PFSK-1 (cell line): ENCODE results near the gene INCA1.

Source experiments
- FOXP2 ChIP-seq: optimal IDR thresholded peaks from 2 replicates; pipeline ENCODE3; 2011; ENCODE audit warnings: borderline replicate concordance, control low read depth, inconsistent platforms; ENCODE audit not compliant: insufficient read depth; ENCODE audit errors: extremely low read length, extremely low read depth
- POLR2AphosphoS5 ChIP-seq: IDR thresholded peaks from 2 replicates; pipeline ENCODE4 v1.6.1; 2012; ENCODE audit warnings: low read depth, mild to moderate bottlenecking, control low read depth, low read length, moderate library complexity
- SIN3A ChIP-seq: IDR thresholded peaks from 2 replicates; pipeline ENCODE4 v1.6.1; 2012; ENCODE audit warnings: mild to moderate bottlenecking, low read length, moderate library complexity, borderline replicate concordance; ENCODE audit not compliant: insufficient read depth
- TAF1 ChIP-seq: IDR thresholded peaks from 2 replicates; pipeline ENCODE4 v1.6.1; 2012; ENCODE audit warnings: low read length, control low read depth, borderline replicate concordance; ENCODE audit not compliant: insufficient read depth
- TF ChIP-seq, protein P1 (sequence below), 2 experiments: IDR thresholded peaks; 2 replicates each; pipeline versions ENCODE4 v1.6.1 to v1.8.0; 2011 to 2012; ENCODE audit warnings: low read depth in 2 of 2, low read length in 2 of 2, control low read depth in 1 of 2, inconsistent platforms in 1 of 2, mild to moderate bottlenecking in 1 of 2, moderate library complexity in 1 of 2; ENCODE audit not compliant: insufficient read depth in 1 of 2

Gene INCA1

GRCh38 chr17:5011928-5012327 lies 14.6 kb upstream of the INCA1 start:
- TF ChIP-seq POLR2AphosphoS5 (no peak), SIN3A (no peak), FOXP2 (no peak), TAF1 (no peak)
- TF ChIP-seq, protein P1, sequence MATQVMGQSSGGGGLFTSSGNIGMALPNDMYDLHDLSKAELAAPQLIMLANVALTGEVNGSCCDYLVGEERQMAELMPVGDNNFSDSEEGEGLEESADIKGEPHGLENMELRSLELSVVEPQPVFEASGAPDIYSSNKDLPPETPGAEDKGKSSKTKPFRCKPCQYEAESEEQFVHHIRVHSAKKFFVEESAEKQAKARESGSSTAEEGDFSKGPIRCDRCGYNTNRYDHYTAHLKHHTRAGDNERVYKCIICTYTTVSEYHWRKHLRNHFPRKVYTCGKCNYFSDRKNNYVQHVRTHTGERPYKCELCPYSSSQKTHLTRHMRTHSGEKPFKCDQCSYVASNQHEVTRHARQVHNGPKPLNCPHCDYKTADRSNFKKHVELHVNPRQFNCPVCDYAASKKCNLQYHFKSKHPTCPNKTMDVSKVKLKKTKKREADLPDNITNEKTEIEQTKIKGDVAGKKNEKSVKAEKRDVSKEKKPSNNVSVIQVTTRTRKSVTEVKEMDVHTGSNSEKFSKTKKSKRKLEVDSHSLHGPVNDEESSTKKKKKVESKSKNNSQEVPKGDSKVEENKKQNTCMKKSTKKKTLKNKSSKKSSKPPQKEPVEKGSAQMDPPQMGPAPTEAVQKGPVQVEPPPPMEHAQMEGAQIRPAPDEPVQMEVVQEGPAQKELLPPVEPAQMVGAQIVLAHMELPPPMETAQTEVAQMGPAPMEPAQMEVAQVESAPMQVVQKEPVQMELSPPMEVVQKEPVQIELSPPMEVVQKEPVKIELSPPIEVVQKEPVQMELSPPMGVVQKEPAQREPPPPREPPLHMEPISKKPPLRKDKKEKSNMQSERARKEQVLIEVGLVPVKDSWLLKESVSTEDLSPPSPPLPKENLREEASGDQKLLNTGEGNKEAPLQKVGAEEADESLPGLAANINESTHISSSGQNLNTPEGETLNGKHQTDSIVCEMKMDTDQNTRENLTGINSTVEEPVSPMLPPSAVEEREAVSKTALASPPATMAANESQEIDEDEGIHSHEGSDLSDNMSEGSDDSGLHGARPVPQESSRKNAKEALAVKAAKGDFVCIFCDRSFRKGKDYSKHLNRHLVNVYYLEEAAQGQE (IDR thresholded peaks at IDR 0.05; ENCODE audit: insufficient read depth in 1 of 2, low read depth in 2 of 2, low read length in 2 of 2): no peak

GRCh38 chr17:5003214-5003867 lies 6.0 kb upstream of the INCA1 start:
- TF ChIP-seq, protein P1 (IDR thresholded peaks at IDR 0.05; ENCODE audit: insufficient read depth in 1 of 2, low read depth in 2 of 2, low read length in 2 of 2): no peak

DNA sequence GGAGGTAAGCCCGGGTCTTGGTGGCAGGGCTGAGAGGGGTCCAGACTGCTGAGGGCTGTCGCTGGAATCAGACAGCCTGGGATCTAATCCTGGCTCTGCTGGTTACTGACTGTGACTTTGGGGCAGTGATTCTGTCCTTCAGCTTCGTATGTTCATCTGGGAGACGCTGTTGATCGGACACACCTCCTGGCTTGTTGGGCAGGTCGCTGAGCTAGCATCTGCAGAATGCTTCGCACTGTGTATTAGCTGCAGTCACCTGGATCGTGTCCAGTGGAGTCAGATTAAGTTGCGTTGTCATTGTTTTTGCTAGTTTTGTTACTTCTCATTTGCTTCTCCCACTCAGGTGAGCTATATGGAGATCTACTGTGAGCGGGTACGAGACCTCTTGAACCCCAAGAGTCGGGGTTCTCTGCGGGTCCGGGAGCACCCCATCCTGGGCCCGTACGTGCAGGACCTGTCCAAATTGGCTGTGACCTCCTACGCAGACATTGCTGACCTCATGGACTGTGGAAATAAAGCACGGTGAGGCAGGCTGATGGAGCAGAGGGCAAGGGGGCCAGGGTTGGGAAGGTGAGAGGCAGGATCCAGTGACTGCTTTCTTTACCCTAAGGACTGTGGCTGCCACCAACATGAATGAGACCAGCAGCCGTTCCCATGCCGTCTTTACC lies 4.9 kb upstream of the INCA1 start:
- TF ChIP-seq, protein P1 (IDR thresholded peaks at IDR 0.05; ENCODE audit: insufficient read depth in 1 of 2, low read depth in 2 of 2, low read length in 2 of 2): no peak
- TF ChIP-seq TAF1: no peak
- no peak for TF ChIP-seq SIN3A
- no peak for TF ChIP-seq POLR2AphosphoS5
- no peak for TF ChIP-seq FOXP2

- TF ChIP-seq, protein P1 (IDR thresholded peaks at IDR 0.05; ENCODE audit: insufficient read depth in 1 of 2, low read depth in 2 of 2, low read length in 2 of 2): no peak
- no peak for TF ChIP-seq TAF1
- TF ChIP-seq FOXP2: no peak
- TF ChIP-seq SIN3A: no peak
- TF ChIP-seq POLR2AphosphoS5: no peak
Observed at GRCh38 chr17:5000237-5000639, 2.9 kb upstream of the INCA1 start.
